ENCODE measurements around the gene THSD1.
A peak's percentile ranks its signal among the peaks of the same experiment; 100 is the strongest.
"Not testable (repeated sequence)": the region's sequence is repeated elsewhere in the genome, so short reads cannot be mapped to it uniquely, and the experiment has no call there.

THSD1 gene

DNA sequence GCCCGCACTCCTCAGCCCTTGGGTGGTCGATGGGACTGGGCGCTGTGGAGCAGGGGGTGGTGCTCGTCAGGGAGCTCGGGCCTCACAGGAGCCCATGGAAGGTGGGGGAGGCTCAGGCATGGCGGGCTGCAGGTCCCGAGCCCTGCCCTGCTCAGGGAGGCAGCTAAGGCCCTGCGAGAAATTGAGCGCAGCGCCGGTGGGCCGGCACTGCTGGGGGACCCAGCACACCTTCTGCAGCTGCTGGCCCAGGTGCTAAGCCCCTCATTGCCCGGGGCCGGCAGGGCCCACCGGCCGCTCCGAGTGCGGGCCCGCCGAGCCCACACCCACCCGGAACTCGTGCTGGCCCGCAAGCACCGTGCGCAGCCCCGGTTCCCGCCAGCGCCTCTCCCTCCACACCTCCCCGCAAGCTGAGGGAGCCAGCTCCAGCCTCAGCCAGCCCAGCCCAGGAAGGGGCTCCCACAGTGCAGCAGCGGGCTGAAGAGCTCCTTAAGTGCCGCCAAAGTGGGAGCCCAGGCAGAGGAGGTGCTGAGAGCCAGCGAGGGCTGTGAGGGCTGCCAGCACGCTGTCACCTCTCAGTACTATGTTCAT lies 2.2 kb upstream of the THSD1 start:
- Histone ChIP-seq H3K4me1 (ENCODE audit: control insufficient read depth in 1 of 2, insufficient read depth in 2 of 2, low read length in 2 of 2) (peaks cover 0 to 19% of the 10 kb centered on the region in 2 donors), H3K36me3 (ENCODE audit: control insufficient read depth in 1 of 2, insufficient read depth in 2 of 2, low read length in 2 of 2) (peaks cover 0 to 31% of the 10 kb centered on the region in 2 donors)
- not testable (repeated sequence) for H3K27me3 ChIP-seq (ENCODE audit: low read depth, low read length); H3K27ac ChIP-seq (ENCODE audit: low read length); H3K9me3 ChIP-seq (ENCODE audit: control insufficient read depth in 1 of 2, low read length in 2 of 2); H3K4me3 ChIP-seq (ENCODE audit: low read depth in 1 of 2, low read length in 2 of 2)

DNA sequence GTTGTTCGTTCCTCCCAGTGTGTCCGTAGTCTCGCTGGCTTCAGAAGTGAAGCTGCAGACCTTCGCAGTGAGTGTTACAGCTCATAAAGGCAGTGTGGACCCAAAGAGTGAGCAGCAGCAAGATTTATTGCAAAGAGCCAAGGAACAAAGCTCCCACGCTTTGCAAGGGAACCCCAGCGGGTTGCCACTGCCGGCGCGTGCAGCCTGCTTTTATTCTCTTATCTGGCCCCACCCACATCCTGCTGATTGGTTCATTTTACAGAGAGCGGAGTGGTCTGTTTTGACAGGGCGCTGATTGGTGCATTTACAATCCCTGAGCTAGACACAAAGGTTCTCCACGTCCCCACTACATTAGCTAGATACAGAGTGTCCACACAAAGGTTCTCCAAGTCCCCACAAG lies 1.5 kb upstream of the THSD1 start:
- H3K27ac ChIP-seq (ENCODE audit: low read length); H3K27me3 ChIP-seq (ENCODE audit: low read depth, low read length); H3K9me3 ChIP-seq (ENCODE audit: control insufficient read depth in 1 of 2, low read length in 2 of 2); H3K4me3 ChIP-seq (ENCODE audit: low read depth in 1 of 2, low read length in 2 of 2): not testable (repeated sequence)
- Histone ChIP-seq H3K4me1 (ENCODE audit: control insufficient read depth in 1 of 2, insufficient read depth in 2 of 2, low read length in 2 of 2) (peaks cover 0 to 19% of the 10 kb centered on the region in 2 donors), H3K36me3 (ENCODE audit: control insufficient read depth in 1 of 2, insufficient read depth in 2 of 2, low read length in 2 of 2) (peaks cover 0 to 24% of the 10 kb centered on the region in 2 donors)

DNA sequence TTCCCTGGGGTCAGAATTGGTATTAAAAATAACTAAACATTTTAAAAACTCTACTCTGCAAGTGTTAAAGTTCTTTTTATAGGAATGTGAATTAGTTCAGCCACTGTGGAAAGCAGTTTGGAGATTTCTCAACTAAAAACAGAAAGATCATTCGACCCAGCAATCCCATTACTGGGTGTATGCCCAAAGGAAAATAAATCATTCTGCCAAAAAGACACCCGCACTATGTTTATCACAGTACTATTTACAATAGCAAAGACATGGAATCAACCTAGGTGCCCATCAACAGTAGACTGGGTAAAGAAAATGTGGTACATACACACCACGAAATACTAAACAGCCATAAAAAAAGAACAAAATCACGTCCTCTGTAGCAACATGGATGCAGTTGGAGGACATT lies 657 bp upstream of the THSD1 start:
- peaks cover 0 to 18% of the 10 kb centered on the region in 2 donors for H3K36me3 ChIP-seq (ENCODE audit: control insufficient read depth in 1 of 2, insufficient read depth in 2 of 2, low read length in 2 of 2)
- no peak overlapping the region for H3K27ac ChIP-seq (ENCODE audit: low read length)
- H3K4me1 ChIP-seq (ENCODE audit: control insufficient read depth in 1 of 2, insufficient read depth in 2 of 2, low read length in 2 of 2): peaks cover 0 to 19% of the 10 kb centered on the region in 2 donors
- peak overlapping the region in 1 of 2 donors; percentile 64 for H3K4me3 ChIP-seq (ENCODE audit: low read depth in 1 of 2, low read length in 2 of 2)
- peaks cover 4% of the 10 kb centered on the region for H3K27me3 ChIP-seq (ENCODE audit: low read depth, low read length)
- H3K9me3 ChIP-seq (ENCODE audit: control insufficient read depth in 1 of 2, low read length in 2 of 2): no peaks in the 10 kb centered on the region

DNA sequence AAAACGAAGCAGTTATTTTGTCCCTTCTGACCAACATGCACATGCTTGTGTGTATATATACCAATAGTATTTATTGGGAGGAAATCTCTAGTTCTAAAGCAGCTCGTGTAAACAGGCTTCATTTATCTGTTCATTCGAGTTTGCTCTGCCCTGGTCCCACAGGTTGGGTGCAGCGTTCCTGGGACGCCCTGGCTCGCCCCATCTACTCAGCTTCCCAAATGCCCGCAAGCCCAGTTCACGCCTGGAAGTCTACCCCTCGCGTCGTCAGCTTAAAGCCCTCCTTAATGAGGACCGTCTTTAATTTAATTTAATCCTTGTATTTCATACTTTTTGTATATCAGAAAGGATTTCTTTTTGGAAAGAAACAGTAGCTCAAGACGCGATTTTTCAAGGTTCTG lies 604 bp downstream of the THSD1 start:
- H3K9me3 ChIP-seq (ENCODE audit: control insufficient read depth in 1 of 2, low read length in 2 of 2): no peaks in the 10 kb centered on the region
- H3K36me3 ChIP-seq (ENCODE audit: control insufficient read depth in 1 of 2, insufficient read depth in 2 of 2, low read length in 2 of 2): peaks cover 0 to 8% of the 10 kb centered on the region in 2 donors
- no peak overlapping the region for H3K27ac ChIP-seq (ENCODE audit: low read length)
- H3K27me3 ChIP-seq (ENCODE audit: low read depth, low read length): peaks cover 4% of the 10 kb centered on the region
- peaks cover 0 to 19% of the 10 kb centered on the region in 2 donors for H3K4me1 ChIP-seq (ENCODE audit: control insufficient read depth in 1 of 2, insufficient read depth in 2 of 2, low read length in 2 of 2)
- H3K4me3 ChIP-seq (ENCODE audit: low read depth in 1 of 2, low read length in 2 of 2): peak overlapping the region; percentile 53 to 64

DNA sequence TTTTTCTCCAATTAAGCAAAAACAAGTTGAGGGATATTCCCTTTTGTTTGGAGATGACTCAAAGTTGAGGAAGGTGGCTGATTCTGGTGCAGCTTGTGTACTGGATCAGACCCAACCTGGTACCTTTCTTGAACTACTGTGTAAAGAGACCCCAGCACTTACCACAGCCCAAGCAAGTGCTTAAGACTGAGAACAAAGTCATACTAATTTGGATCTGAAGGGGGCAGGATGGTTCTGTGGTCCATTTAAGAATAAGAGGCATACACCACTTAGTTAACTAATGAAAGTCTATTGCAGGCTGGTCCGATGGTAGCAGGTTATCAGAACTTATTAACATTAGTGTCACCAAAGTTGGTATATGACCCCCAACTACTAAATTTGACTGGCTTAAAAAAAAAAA lies 6.3 kb downstream of the THSD1 start:
- H3K27ac ChIP-seq (ENCODE audit: low read length): no peak overlapping the region
- no peaks in the 10 kb centered on the region for H3K4me1 ChIP-seq (ENCODE audit: control insufficient read depth in 1 of 2, insufficient read depth in 2 of 2, low read length in 2 of 2)
- no peak overlapping the region for H3K4me3 ChIP-seq (ENCODE audit: low read depth in 1 of 2, low read length in 2 of 2)
- H3K36me3 ChIP-seq (ENCODE audit: control insufficient read depth in 1 of 2, insufficient read depth in 2 of 2, low read length in 2 of 2): no peaks in the 10 kb centered on the region
- H3K9me3 ChIP-seq (ENCODE audit: control insufficient read depth in 1 of 2, low read length in 2 of 2): no peaks in the 10 kb centered on the region
- no peaks in the 10 kb centered on the region for H3K27me3 ChIP-seq (ENCODE audit: low read depth, low read length)

DNA sequence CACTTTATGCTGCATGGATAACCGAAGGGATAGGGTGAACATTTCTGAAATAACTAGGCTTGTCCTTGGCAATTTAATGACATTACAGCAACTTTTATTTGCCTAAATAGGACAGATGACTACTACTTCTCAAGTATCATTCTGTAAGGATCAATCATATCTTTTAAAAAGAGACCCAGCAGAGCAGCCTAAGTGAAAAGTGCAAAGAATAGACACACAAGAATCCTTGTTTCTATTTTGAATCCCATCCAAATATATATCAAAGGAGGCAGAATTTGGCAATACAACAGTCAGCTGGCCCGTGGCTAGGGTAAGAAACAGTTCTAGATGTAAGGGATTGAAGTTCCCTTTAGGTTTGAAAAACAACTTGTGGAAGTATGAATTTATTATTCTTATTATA lies 6.9 kb downstream of the THSD1 start:
- Histone ChIP-seq H3K4me1 (ENCODE audit: control insufficient read depth in 1 of 2, insufficient read depth in 2 of 2, low read length in 2 of 2) (no peaks in the 10 kb centered on the region), H3K9me3 (ENCODE audit: control insufficient read depth in 1 of 2, low read length in 2 of 2) (no peaks in the 10 kb centered on the region), H3K27ac (ENCODE audit: low read length) (no peak overlapping the region), H3K36me3 (ENCODE audit: control insufficient read depth in 1 of 2, insufficient read depth in 2 of 2, low read length in 2 of 2) (no peaks in the 10 kb centered on the region), H3K27me3 (ENCODE audit: low read depth, low read length) (no peaks in the 10 kb centered on the region), H3K4me3 (ENCODE audit: low read depth in 1 of 2, low read length in 2 of 2) (no peak overlapping the region)

DNA sequence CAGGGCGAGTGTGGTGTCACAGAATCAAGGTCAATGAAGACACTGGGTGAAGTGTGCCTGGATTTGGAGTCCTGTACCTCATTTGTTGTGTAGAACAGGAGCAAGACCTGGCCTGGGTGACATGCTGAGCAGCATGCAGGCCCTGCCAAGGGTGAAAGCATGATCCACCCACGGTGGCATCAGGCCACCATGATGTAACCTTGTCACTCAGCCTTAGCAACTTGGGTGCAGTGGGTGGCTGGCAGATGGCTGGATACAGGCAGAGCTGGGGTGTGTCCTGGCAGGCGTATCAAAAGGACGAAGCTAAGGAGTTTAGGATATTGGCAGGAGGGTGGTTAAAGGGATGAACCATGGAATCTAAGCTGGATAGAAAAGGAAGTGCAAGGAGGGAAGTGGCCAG lies 10.3 kb downstream of the THSD1 start:
- Histone ChIP-seq H3K27me3 (ENCODE audit: low read depth, low read length) (no peaks in the 10 kb centered on the region), H3K36me3 (ENCODE audit: control insufficient read depth in 1 of 2, insufficient read depth in 2 of 2, low read length in 2 of 2) (no peaks in the 10 kb centered on the region), H3K27ac (ENCODE audit: low read length) (no peak overlapping the region), H3K4me1 (ENCODE audit: control insufficient read depth in 1 of 2, insufficient read depth in 2 of 2, low read length in 2 of 2) (no peaks in the 10 kb centered on the region), H3K9me3 (ENCODE audit: control insufficient read depth in 1 of 2, low read length in 2 of 2) (no peaks in the 10 kb centered on the region), H3K4me3 (ENCODE audit: low read depth in 1 of 2, low read length in 2 of 2) (no peak overlapping the region)

DNA sequence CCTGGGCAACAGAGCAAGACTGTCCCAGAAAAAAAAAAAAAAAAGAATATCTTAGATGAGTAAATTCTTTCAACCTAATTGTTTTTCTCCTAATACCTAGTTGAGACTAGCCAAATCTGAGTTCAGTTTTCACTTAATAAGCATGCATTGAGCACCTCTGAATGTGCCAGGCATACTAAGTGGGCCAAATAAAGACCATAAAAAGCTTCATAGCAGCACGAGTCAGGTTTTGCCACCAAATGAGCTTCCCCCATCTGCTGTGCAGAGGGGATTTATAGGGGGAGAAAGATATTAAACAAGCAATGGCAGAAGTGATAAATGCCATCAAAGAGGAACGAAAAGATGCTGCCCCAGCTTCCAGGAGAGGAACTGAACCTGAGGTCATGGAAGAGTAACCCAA lies 11.4 kb downstream of the THSD1 start:
- Histone ChIP-seq H3K4me1 (ENCODE audit: control insufficient read depth in 1 of 2, insufficient read depth in 2 of 2, low read length in 2 of 2) (no peaks in the 10 kb centered on the region), H3K27me3 (ENCODE audit: low read depth, low read length) (no peaks in the 10 kb centered on the region), H3K27ac (ENCODE audit: low read length) (no peak overlapping the region), H3K4me3 (ENCODE audit: low read depth in 1 of 2, low read length in 2 of 2) (no peak overlapping the region), H3K36me3 (ENCODE audit: control insufficient read depth in 1 of 2, insufficient read depth in 2 of 2, low read length in 2 of 2) (no peaks in the 10 kb centered on the region), H3K9me3 (ENCODE audit: control insufficient read depth in 1 of 2, low read length in 2 of 2) (no peaks in the 10 kb centered on the region)

DNA sequence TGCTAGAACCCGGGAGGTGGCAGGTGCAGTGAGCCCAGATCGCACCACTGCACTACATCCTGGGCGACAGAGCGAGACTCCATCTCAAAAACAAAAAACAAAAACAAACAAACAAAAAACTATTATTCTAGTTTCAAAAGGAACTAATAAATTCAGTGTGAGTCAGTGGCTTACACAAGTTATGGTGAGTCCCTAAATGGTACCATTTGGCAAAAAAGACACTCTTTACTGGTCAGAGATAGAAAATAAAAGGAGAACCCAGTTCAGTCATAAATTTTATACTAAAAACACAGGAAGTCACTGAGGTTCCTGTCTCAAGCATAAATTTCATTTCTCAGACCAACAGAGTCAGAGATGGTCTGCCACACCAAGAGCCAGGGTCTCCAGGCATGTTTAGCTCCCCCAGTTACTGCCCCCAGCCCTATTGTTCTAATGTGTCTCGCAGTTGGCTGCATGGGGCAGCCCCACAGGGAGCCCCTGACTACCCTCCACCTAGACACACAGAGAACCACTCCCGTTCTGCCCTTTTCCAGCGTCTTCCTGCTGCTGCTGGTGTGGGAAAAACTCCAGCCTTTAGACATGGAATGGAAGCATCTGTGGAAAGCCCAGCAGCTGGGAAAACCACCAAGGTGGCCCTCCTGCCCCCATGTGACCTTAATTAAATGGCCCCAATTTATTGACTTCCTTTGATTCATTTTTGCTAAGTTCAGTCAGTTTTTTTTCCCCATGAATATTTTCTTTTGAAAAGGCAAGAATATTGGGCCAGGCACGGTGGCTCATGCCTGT lies 12.2 kb downstream of the THSD1 start:
- H3K4me1 ChIP-seq (ENCODE audit: control insufficient read depth in 1 of 2, insufficient read depth in 2 of 2, low read length in 2 of 2): no peaks in the 10 kb centered on the region
- H3K9me3 ChIP-seq (ENCODE audit: control insufficient read depth in 1 of 2, low read length in 2 of 2): no peaks in the 10 kb centered on the region
- no peaks in the 10 kb centered on the region for H3K36me3 ChIP-seq (ENCODE audit: control insufficient read depth in 1 of 2, insufficient read depth in 2 of 2, low read length in 2 of 2)
- H3K27me3 ChIP-seq (ENCODE audit: low read depth, low read length): no peaks in the 10 kb centered on the region
- H3K27ac ChIP-seq (ENCODE audit: low read length): no peak overlapping the region
- H3K4me3 ChIP-seq (ENCODE audit: low read depth in 1 of 2, low read length in 2 of 2): no peak overlapping the region

DNA sequence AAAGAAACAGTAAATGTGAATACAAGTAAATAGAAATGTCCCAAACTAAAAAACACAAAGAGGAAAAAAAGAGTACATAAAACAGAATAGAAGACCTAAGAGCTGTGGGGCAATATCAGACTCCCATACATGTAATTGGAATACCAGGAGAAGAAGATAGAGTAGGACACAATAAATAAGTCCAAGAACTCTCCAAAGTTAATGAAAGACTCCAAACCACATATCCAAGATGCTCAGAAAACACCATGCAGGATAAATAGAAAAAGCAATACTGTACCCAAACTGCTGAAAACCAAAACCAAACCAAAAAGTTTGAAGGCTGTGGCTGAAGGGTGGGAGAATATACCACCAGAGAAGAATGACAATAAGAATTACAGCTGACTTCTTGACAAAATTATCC lies 18.3 kb downstream of the THSD1 start:
- H3K27ac ChIP-seq (ENCODE audit: low read length): no peak overlapping the region
- H3K36me3 ChIP-seq (ENCODE audit: control insufficient read depth in 1 of 2, insufficient read depth in 2 of 2, low read length in 2 of 2): peaks cover 0 to 4% of the 10 kb centered on the region in 2 donors
- H3K4me1 ChIP-seq (ENCODE audit: control insufficient read depth in 1 of 2, insufficient read depth in 2 of 2, low read length in 2 of 2): no peaks in the 10 kb centered on the region
- H3K27me3 ChIP-seq (ENCODE audit: low read depth, low read length): no peaks in the 10 kb centered on the region
- H3K9me3 ChIP-seq (ENCODE audit: control insufficient read depth in 1 of 2, low read length in 2 of 2): no peaks in the 10 kb centered on the region
- no peak overlapping the region for H3K4me3 ChIP-seq (ENCODE audit: low read depth in 1 of 2, low read length in 2 of 2)

DNA sequence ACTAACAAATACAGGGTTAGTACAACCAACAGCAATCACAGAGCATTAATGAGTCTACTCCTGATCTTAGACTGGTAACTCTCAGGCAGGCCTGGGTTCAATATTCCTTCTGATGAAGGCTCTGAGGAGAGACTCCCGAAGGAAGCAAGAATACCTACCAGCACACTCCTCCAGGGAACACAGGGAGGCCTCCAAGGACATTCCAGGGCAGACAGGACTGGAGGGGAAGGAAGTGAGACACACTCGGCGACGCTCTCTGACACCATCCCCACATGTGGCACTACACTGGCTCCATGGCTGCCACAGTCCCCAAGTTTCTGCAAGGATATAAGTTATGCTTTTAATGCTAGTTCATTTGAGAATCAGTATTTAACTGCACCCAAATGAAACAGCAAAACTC lies 20.1 kb downstream of the THSD1 start:
- H3K4me1 ChIP-seq (ENCODE audit: control insufficient read depth in 1 of 2, insufficient read depth in 2 of 2, low read length in 2 of 2): no peaks in the 10 kb centered on the region
- no peaks in the 10 kb centered on the region for H3K9me3 ChIP-seq (ENCODE audit: control insufficient read depth in 1 of 2, low read length in 2 of 2)
- H3K27me3 ChIP-seq (ENCODE audit: low read depth, low read length): no peaks in the 10 kb centered on the region
- H3K36me3 ChIP-seq (ENCODE audit: control insufficient read depth in 1 of 2, insufficient read depth in 2 of 2, low read length in 2 of 2): peaks cover 0 to 4% of the 10 kb centered on the region in 2 donors
- no peak overlapping the region for H3K27ac ChIP-seq (ENCODE audit: low read length)
- no peak overlapping the region for H3K4me3 ChIP-seq (ENCODE audit: low read depth in 1 of 2, low read length in 2 of 2)

DNA sequence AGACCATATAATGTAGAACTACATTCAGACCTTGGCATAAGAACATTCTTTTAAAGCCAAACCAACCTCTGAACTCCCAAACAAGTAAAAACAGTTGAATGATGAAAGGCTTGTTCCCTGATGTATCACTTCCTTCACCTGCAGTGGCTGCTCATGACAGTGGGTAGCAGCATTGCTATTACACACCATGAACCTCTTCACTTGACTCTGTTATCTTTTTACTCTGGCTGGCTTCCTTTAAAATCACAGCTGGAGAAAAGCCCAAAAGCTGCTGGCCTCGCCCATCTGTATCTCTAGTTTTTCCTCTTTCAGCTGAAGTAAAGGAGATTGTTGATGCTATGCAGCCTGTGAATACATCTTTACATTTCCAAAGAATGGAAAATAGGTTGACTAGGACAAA lies 22.6 kb downstream of the THSD1 start:
- no peaks in the 10 kb centered on the region for H3K4me1 ChIP-seq (ENCODE audit: control insufficient read depth in 1 of 2, insufficient read depth in 2 of 2, low read length in 2 of 2)
- H3K36me3 ChIP-seq (ENCODE audit: control insufficient read depth in 1 of 2, insufficient read depth in 2 of 2, low read length in 2 of 2): peaks cover 0 to 6% of the 10 kb centered on the region in 2 donors
- no peaks in the 10 kb centered on the region for H3K9me3 ChIP-seq (ENCODE audit: control insufficient read depth in 1 of 2, low read length in 2 of 2)
- no peaks in the 10 kb centered on the region for H3K27me3 ChIP-seq (ENCODE audit: low read depth, low read length)
- no peak overlapping the region for H3K4me3 ChIP-seq (ENCODE audit: low read depth in 1 of 2, low read length in 2 of 2)
- no peak overlapping the region for H3K27ac ChIP-seq (ENCODE audit: low read length)
